HFF-Myc (cell line): Measurements from ENCODE around the gene DYNC1H1.

ENCODE experiments used
- DNase-seq: peaks from one replicate; pipeline ENCODE4 v3.0.0-alpha.2; 2011; ENCODE audit warnings: low read depth; ENCODE audit errors: extremely low read depth
- H3K4me3 ChIP-seq: replicated peaks from 2 replicates; pipeline ENCODE4 v1.5.1; 2011; ENCODE audit warnings: low read depth, mild to moderate bottlenecking, control low read depth, low read length
- CTCF ChIP-seq: IDR thresholded peaks from 2 replicates; pipeline ENCODE4 v1.5.1; 2012; ENCODE audit warnings: mild to moderate bottlenecking, low read depth, low read length, control low read depth; ENCODE audit errors: missing control alignments

Gene DYNC1H1

GRCh38 chr14:101964297-101965180, at the start of gene DYNC1H1:
DYNC1H1 (plus strand) TSS chr14:101964573; CDS start chr14:101964692, 119 bp downstream.
- DNase-seq: peak; percentile 60
- no peak for TF ChIP-seq CTCF
- H3K4me3 ChIP-seq: peak within 1 kb of the TSS; percentile 90

- H3K4me3 ChIP-seq: no peak overlapping the region
- TF ChIP-seq CTCF: no peak
- no peak for DNase-seq
Measured at GRCh38 chr14:101915871-101916815, 48.2 kb upstream of the DYNC1H1 start.

GRCh38 chr14:101916816-101917412, 47.5 kb upstream of the DYNC1H1 start:
- no peak for TF ChIP-seq CTCF

GRCh38 chr14:101917413-101918017, 46.9 kb upstream of the DYNC1H1 start:
- no peak overlapping the region for H3K4me3 ChIP-seq
- DNase-seq: no peak
- no peak for TF ChIP-seq CTCF

More at GRCh38 chr14:101916816-101917412, 47.5 kb upstream of the DYNC1H1 start:
- DNase-seq: no peak
- H3K4me3 ChIP-seq: no peak overlapping the region

- DNase-seq: no peak
- H3K4me3 ChIP-seq: no peak overlapping the region
- no peak for TF ChIP-seq CTCF
Measured at GRCh38 chr14:101918065-101918989, 46.0 kb upstream of the DYNC1H1 start.
